SU-DHL-6 (cell line): ENCODE measurements around the gene OLFML2B.

Experiments
- CTCF ChIP-seq: fragments of 200-600 bp; sonication (generic); IDR thresholded peaks from one replicate; pipeline ENCODE4 v1.5.1; 2017; ENCODE audit warnings: antibody characterized with exemption, mild to moderate bottlenecking, low read length, moderate library complexity; ENCODE audit not compliant: insufficient read depth, poor library complexity, severe bottlenecking
- EZH2phosphoT487 ChIP-seq: fragments of 200-600 bp; sonication (generic), shearing (Covaris generic); conservative IDR thresholded peaks from 2 replicates; pipeline ENCODE4 v1.6.1; 2018; ENCODE audit warnings: mild to moderate bottlenecking, antibody characterized with exemption, low read length, moderate library complexity, mixed read lengths

- TF ChIP-seq CTCF (no peak), EZH2phosphoT487 (no peak)
Measured at GRCh38 chr1:161988413-161988812, 35.3 kb downstream of the OLFML2B start.
